HEK293 (cell line): Measurements from ENCODE around the gene TLR10.

ENCODE experiments used
- CTCF ChIA-PET: fragments of 350-600 bp; formaldehyde crosslinking; extraction: SDS; loops from one replicate; lab custom pipeline; 2021; ENCODE audit warnings: antibody characterized with exemption; lab: Yijun Ruan, JAX
- POLR2A ChIA-PET: fragments of 300-600 bp; formaldehyde crosslinking; extraction: SDS; loops from one replicate; lab custom pipeline; 2020; ENCODE audit warnings: antibody characterized with exemption, inconsistent platforms; lab: Yijun Ruan, JAX
- H3K27ac ChIP-seq: fragments of 200-500 bp; sonication (Bioruptor generic); 2 replicates; pipeline ENCODE4 v1.5.1; 2014; ENCODE audit warnings: low read depth, low read length, control low read depth, inconsistent platforms; ENCODE audit errors: extremely low read depth
- H3K36me3 ChIP-seq, 2 experiments: fragments of 200-500 bp in 1 of 2; sonication (Bioruptor generic) in 1 of 2; 1 replicate in 1 of 2; 2 replicates in 1 of 2; pipeline ENCODE4 v1.5.1; 2014 to 2017; ENCODE audit warnings: inconsistent platforms in 2 of 2, low read length in 2 of 2; ENCODE audit not compliant: control insufficient read depth in 2 of 2, insufficient read depth in 1 of 2
- H3K4me1 ChIP-seq: fragments of 200-500 bp; sonication (Bioruptor generic); 2 replicates; pipeline ENCODE4 v1.5.1; 2014; ENCODE audit warnings: mild to moderate bottlenecking, low read length, inconsistent platforms; ENCODE audit not compliant: control insufficient read depth, insufficient read depth
- H3K4me3 ChIP-seq: 2 replicates; pipeline ENCODE4 v1.5.1; 2011; ENCODE audit warnings: low read depth, mild to moderate bottlenecking, control low read depth, low read length, moderate library complexity
- H3K9me3 ChIP-seq: fragments of 200-500 bp; sonication (Bioruptor generic); 2 replicates; pipeline ENCODE4 v1.5.1; 2014; ENCODE audit warnings: low read depth, low read length, inconsistent platforms; ENCODE audit not compliant: control insufficient read depth, insufficient read depth
- HOXD13 ChIP-seq: sonication (generic); formaldehyde crosslinking; IDR thresholded peaks from 2 replicates; pipeline ENCODE4 v1.8.0; 2022; ENCODE audit warnings: missing genetic modification reagents, borderline replicate concordance
- KLF9 ChIP-seq: fragments of 450-650 bp; formaldehyde crosslinking; IDR thresholded peaks from 2 replicates; pipeline ENCODE4 v1.5.1; 2016; ENCODE audit warnings: missing biosample characterization, missing genetic modification characterization, low read depth
- SP3 ChIP-seq: fragments of 450-650 bp; formaldehyde crosslinking; IDR thresholded peaks from 2 replicates; pipeline ENCODE4 v1.5.1; 2016; ENCODE audit warnings: missing biosample characterization, missing genetic modification characterization
- ZNF114 ChIP-seq: fragments of 450-650 bp; formaldehyde crosslinking; IDR thresholded peaks from 2 replicates; pipeline ENCODE4 v1.5.0; 2017; ENCODE audit warnings: missing biosample characterization, missing genetic modification characterization
- ZNF132 ChIP-seq: fragments of 450-650 bp; formaldehyde crosslinking; IDR thresholded peaks from 2 replicates; pipeline ENCODE4 v1.5.1; 2017; ENCODE audit warnings: missing biosample characterization, missing genetic modification characterization, borderline replicate concordance
- ZNF169 ChIP-seq: fragments of 450-650 bp; formaldehyde crosslinking; IDR thresholded peaks from 2 replicates; pipeline ENCODE4 v1.5.1; 2016; ENCODE audit warnings: missing biosample characterization, missing genetic modification characterization
- ZNF202 ChIP-seq: fragments of 450-650 bp; formaldehyde crosslinking; IDR thresholded peaks from 2 replicates; pipeline ENCODE4 v1.5.1; 2016; ENCODE audit warnings: missing biosample characterization, missing genetic modification characterization, borderline replicate concordance
- ZNF24 ChIP-seq: fragments of 450-650 bp; formaldehyde crosslinking; IDR thresholded peaks from 2 replicates; pipeline ENCODE4 v1.5.1; 2016; ENCODE audit warnings: missing biosample characterization, missing genetic modification characterization
- ZNF248 ChIP-seq: fragments of 450-650 bp; formaldehyde crosslinking; IDR thresholded peaks from 2 replicates; pipeline ENCODE4 v1.5.1; 2017; ENCODE audit warnings: missing biosample characterization, missing genetic modification characterization
- ZNF473 ChIP-seq: fragments of 450-650 bp; formaldehyde crosslinking; IDR thresholded peaks from 2 replicates; pipeline ENCODE4 v1.5.1; 2017; ENCODE audit warnings: missing biosample characterization, missing genetic modification characterization
- ZNF549 ChIP-seq: fragments of 450-650 bp; IDR thresholded peaks from 2 replicates; pipeline ENCODE4 v1.5.1; 2018; ENCODE audit warnings: missing biosample characterization, missing genetic modification characterization, mild to moderate bottlenecking, inconsistent platforms, moderate library complexity
- ZNF610 ChIP-seq: fragments of 450-650 bp; formaldehyde crosslinking; IDR thresholded peaks from 2 replicates; pipeline ENCODE4 v1.5.1; 2016; ENCODE audit warnings: missing biosample characterization, missing genetic modification characterization, borderline replicate concordance
- ZNF658 ChIP-seq: fragments of 450-650 bp; formaldehyde crosslinking; IDR thresholded peaks from 2 replicates; pipeline ENCODE4; 2016; ENCODE audit warnings: missing biosample characterization, missing genetic modification characterization
- ZNF701 ChIP-seq: fragments of 450-650 bp; formaldehyde crosslinking; IDR thresholded peaks from 2 replicates; pipeline ENCODE4 v1.5.1; 2016; ENCODE audit warnings: missing biosample characterization, missing genetic modification characterization
- TF ChIP-seq, protein P1 (sequence below): fragments of 450-650 bp; formaldehyde crosslinking; IDR thresholded peaks from 2 replicates; pipeline ENCODE4 v1.5.1; 2017; ENCODE audit warnings: missing biosample characterization, missing genetic modification characterization
- TF ChIP-seq, protein P2 (sequence below): fragments of 450-650 bp; formaldehyde crosslinking; conservative IDR thresholded peaks from 2 replicates; pipeline ENCODE4 v1.5.1; 2016; ENCODE audit warnings: low read depth, missing biosample characterization, missing genetic modification characterization

The TLR10 gene

DNA sequence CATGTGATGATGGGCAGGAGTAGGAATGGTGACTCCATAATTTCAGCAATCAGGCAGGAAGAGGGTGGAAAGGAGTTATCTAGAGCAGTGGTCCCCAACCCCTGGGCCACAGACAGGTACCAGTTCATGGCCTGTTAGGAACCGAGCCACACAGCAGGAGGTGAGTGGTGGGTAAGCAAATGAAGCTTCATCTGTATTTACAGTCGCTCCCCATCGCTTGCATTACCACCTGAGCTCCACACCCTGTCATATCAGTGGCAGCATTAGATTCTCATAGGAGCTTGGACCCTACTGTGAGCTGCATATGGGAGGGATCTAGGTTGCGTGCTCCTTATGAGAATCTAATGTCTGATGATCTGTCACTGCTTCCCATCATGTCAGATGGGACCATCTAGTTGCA, 1.4 kb upstream of the TLR10 start:
- no peak overlapping the region for H3K4me3 ChIP-seq
- H3K4me1 ChIP-seq: no peaks in the 10 kb centered on the region
- TF ChIP-seq ZNF473 (no peak), ZNF610 (peak; percentile 92)
- H3K36me3 ChIP-seq: no peaks in the 10 kb centered on the region
- POLR2A ChIA-PET: no interaction called here
- no peaks in the 10 kb centered on the region for H3K9me3 ChIP-seq
- H3K27ac ChIP-seq: no peak overlapping the region
- CTCF ChIA-PET: interaction anchor here (1.4 to 3.5 kb wide), 4 partner anchors 20 to 722 kb away, joined by 3 to 15 read pairs (median 10); partner anchors contain the start of gene TLR1

DNA sequence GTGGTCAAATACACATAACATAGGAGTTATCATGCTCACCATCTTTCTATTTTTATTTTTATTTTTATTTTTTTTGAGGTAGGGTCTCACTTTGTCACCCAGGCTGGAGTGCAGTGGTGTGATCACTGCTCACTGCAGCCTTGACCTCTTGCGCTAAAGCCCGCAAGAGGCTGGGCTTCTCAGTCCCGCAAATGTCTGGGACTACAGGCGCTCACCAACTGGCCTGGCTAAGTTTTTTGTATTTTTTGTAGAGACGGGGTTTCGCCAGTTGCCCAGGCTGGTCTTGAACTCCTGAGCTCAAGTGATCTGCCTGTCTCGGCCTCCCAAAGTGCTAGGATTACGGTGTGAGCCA, 295 bp upstream of the TLR10 start:
- H3K4me1 ChIP-seq: no peaks in the 10 kb centered on the region
- TF ChIP-seq ZNF114 (tag by site-specific recombination) (no peak), ZNF132 (tag by site-specific recombination) (no peak), ZNF549 (tag by site-specific recombination) (no peak), ZNF169 (tag by site-specific recombination) (no peak), SP3 (tag by site-specific recombination) (no peak), KLF9 (no peak), ZNF701 (tag by site-specific recombination) (no peak)
- TF ChIP-seq, protein P1, sequence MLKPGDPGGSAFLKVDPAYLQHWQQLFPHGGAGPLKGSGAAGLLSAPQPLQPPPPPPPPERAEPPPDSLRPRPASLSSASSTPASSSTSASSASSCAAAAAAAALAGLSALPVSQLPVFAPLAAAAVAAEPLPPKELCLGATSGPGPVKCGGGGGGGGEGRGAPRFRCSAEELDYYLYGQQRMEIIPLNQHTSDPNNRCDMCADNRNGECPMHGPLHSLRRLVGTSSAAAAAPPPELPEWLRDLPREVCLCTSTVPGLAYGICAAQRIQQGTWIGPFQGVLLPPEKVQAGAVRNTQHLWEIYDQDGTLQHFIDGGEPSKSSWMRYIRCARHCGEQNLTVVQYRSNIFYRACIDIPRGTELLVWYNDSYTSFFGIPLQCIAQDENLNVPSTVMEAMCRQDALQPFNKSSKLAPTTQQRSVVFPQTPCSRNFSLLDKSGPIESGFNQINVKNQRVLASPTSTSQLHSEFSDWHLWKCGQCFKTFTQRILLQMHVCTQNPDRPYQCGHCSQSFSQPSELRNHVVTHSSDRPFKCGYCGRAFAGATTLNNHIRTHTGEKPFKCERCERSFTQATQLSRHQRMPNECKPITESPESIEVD (tag by site-specific recombination): no peak
- CTCF ChIA-PET: interaction anchor here (0.6 to 3.3 kb wide), 20 partner anchors 8 to 604 kb away, joined by 3 to 24 read pairs (median 4); partner anchors contain the start of gene TLR1
- no peak overlapping the region for H3K27ac ChIP-seq
- POLR2A ChIA-PET: no interaction called here
- no peak overlapping the region for H3K4me3 ChIP-seq
- H3K9me3 ChIP-seq: no peaks in the 10 kb centered on the region
- no peaks in the 10 kb centered on the region for H3K36me3 ChIP-seq

DNA sequence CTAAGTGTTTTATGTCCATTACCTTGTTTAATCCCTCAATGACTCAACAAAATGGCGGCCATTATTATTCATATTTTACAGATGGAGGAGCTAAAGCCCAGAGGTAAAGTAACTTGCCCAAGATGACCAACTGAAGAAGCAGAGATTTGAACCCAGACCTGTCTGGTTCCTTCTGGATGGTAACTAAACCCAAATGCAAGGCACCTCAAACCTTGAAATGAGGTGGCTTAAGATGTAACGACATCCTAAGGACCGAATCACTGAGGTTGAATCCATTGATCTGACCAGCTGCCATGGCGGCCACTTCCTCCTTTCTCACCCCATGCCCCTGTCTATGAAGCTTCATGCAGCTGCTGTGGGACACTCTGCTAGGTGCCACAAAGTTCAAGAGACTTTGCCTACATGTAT, 932 bp downstream of the TLR10 start:
- POLR2A ChIA-PET: no interaction called here
- Histone ChIP-seq H3K4me3 (no peak overlapping the region), H3K9me3 (no peaks in the 10 kb centered on the region), H3K36me3 (no peaks in the 10 kb centered on the region), H3K4me1 (no peaks in the 10 kb centered on the region), H3K27ac (no peak overlapping the region)
- CTCF ChIA-PET: interaction anchor here (0.6 to 3.3 kb wide), 14 partner anchors 9 to 719 kb away, joined by 3 to 24 read pairs (median 6); partner anchors contain the start of gene TLR1
- TF ChIP-seq ZNF202: no peak
- no peak for TF ChIP-seq ZNF658 (tag by site-specific recombination)
- no peak for TF ChIP-seq ZNF248 (tag by site-specific recombination)
- no peak for TF ChIP-seq ZNF24
- no peak for TF ChIP-seq HOXD13
- TF ChIP-seq, protein P2, sequence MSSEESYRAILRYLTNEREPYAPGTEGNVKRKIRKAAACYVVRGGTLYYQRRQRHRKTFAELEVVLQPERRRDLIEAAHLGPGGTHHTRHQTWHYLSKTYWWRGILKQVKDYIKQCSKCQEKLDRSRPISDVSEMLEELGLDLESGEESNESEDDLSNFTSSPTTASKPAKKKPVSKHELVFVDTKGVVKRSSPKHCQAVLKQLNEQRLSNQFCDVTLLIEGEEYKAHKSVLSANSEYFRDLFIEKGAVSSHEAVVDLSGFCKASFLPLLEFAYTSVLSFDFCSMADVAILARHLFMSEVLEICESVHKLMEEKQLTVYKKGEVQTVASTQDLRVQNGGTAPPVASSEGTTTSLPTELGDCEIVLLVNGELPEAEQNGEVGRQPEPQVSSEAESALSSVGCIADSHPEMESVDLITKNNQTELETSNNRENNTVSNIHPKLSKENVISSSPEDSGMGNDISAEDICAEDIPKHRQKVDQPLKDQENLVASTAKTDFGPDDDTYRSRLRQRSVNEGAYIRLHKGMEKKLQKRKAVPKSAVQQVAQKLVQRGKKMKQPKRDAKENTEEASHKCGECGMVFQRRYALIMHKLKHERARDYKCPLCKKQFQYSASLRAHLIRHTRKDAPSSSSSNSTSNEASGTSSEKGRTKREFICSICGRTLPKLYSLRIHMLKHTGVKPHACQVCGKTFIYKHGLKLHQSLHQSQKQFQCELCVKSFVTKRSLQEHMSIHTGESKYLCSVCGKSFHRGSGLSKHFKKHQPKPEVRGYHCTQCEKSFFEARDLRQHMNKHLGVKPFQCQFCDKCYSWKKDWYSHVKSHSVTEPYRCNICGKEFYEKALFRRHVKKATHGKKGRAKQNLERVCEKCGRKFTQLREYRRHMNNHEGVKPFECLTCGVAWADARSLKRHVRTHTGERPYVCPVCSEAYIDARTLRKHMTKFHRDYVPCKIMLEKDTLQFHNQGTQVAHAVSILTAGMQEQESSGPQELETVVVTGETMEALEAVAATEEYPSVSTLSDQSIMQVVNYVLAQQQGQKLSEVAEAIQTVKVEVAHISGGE (tag by site-specific recombination): no peak
